Measurements from ENCODE around the gene RBFOX2. TPM values are rescaled to one million over a fixed set of nuclear protein-coding genes. Genes with fewer than 3 reads are reported as not detected.
A peak's percentile ranks its signal among the peaks of the same experiment; 100 is the strongest.

Gene RBFOX2
- total and polyA plus RNA-seq, 10 donors: 2.6 to 39.6 (median 31.8) TPM

DNA sequence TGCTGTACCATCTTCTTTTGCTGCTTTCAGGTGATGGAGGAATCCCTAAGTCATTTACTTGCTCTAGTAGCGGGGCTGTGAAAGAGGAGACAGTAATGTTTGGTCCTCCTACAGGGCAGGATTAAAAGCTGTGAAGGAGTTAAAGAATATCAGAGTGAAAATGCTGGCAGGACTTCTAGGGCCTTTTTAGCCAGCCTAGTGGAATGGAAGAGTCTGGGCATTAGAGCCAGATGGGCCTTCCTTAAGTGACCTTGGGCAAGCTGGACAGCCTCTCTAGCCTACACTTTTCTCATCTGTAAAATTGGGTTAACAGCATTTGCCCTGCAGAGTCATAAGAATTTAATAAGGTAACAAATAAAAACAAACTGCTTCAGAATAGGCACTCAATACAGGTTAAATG, 114.7 kb downstream of the RBFOX2 start:
- TF ChIP-seq POLR2AphosphoS5 (IDR thresholded peaks at IDR 0.05) (no peak), POLR2A (IDR thresholded peaks at IDR 0.05) (no peak), CTCF (IDR thresholded peaks at IDR 0.05 in 8 of 11, conservative IDR thresholded peaks at IDR 0.05 in 3 of 11) (no peak)
- intact Hi-C loops (cut with DNase I; ENCODE audit: low total_unique reads): no loop called here
- Histone ChIP-seq H3K4me1 (peaks cover 11 to 46% (median 30%) of the 10 kb centered on the region in 6 donors), H3K36me3 (no peaks in the 10 kb centered on the region), H3K4me3 (peak overlapping the region in 1 of 8 donors; percentile 25), H3K27ac (peak overlapping the region in 7 of 8 donors; percentile 43 to 77 (median 66)), H3K27me3 (replicated peaks in 1 of 7) (peaks cover 0 to 14% (median 0%) of the 10 kb centered on the region in 7 donors), H3K9me3 (no peaks in the 10 kb centered on the region)
- WGBS, 5 donors: 87 to 97% (median 92%) methylated on average over 1 of the region's 1 CpG
- no peak for DNase-seq

DNA sequence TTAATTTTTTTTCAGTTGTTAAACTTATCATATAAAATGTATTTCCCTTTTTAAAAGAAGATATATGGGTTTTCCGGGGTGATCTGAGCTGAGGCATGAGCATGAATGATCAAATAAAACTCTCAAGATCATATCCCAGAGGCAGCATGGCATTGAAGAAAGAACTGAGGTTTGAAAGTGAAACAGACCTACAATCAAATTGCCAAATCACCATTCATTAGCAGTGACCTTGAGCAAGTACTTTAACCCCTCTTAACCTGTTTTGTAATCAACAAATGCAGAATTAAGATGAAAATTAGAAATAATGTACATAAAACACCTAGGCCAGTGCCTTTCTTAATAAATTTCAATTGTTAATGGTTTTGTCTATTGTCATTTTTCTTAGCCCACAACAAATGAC, 116.0 kb downstream of the RBFOX2 start:
- Histone ChIP-seq H3K27me3 (replicated peaks in 1 of 7) (peaks cover 0 to 14% (median 0%) of the 10 kb centered on the region in 7 donors), H3K9me3 (no peaks in the 10 kb centered on the region), H3K36me3 (no peaks in the 10 kb centered on the region), H3K27ac (peak overlapping the region in 1 of 8 donors; percentile 25), H3K4me3 (no peak overlapping the region), H3K4me1 (peaks cover 11 to 46% (median 30%) of the 10 kb centered on the region in 6 donors)
- intact Hi-C loops (cut with DNase I; ENCODE audit: low total_unique reads): no loop called here
- no peak for DNase-seq
- TF ChIP-seq POLR2A (IDR thresholded peaks at IDR 0.05): no peak
- TF ChIP-seq CTCF (IDR thresholded peaks at IDR 0.05 in 8 of 11, conservative IDR thresholded peaks at IDR 0.05 in 3 of 11): no peak
- no peak for TF ChIP-seq POLR2AphosphoS5 (IDR thresholded peaks at IDR 0.05)
- 9 to 22% (median 16%) methylated on average over 1 of the region's 1 CpG for WGBS, 5 donors

GRCh38 chr22:35911877-35912276, 116.7 kb downstream of the RBFOX2 start:
- intact Hi-C loops (cut with DNase I; ENCODE audit: low total_unique reads): no loop called here
- H3K4me3 ChIP-seq: no peak overlapping the region
- 72 to 88% (median 86%) methylated on average over 2 of the region's 2 CpGs for WGBS, 5 donors
- H3K9me3 ChIP-seq: no peaks in the 10 kb centered on the region
- peaks cover 11 to 46% (median 30%) of the 10 kb centered on the region in 6 donors for H3K4me1 ChIP-seq
- TF ChIP-seq POLR2AphosphoS5 (IDR thresholded peaks at IDR 0.05): no peak
- no peak for TF ChIP-seq CTCF (IDR thresholded peaks at IDR 0.05 in 8 of 11, conservative IDR thresholded peaks at IDR 0.05 in 3 of 11)
- TF ChIP-seq POLR2A (IDR thresholded peaks at IDR 0.05): no peak
- DNase-seq: no peak
- peaks cover 0 to 14% (median 0%) of the 10 kb centered on the region in 7 donors for H3K27me3 ChIP-seq (replicated peaks in 1 of 7)
- no peak overlapping the region for H3K27ac ChIP-seq
- no peaks in the 10 kb centered on the region for H3K36me3 ChIP-seq

DNA sequence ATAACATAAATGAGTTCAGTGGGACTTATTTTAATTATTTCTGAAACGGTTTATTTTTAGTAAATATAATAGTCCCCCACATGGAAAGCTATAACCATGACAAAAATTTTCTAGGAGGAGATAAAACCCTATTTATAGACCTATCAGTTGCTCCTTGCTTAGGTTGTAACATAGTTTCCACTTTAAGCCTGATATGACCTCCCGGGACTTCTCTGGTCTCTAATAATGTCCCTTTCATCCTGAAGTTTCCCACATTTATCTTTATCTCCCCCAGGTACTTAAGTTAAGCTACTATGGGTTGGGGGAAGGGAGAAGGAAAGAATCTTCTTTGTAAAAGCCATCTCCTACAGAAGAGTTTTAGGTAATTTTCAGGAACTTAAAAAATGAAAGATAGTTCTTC, 117.7 kb downstream of the RBFOX2 start:
- H3K36me3 ChIP-seq: no peaks in the 10 kb centered on the region
- 56 to 79% (median 75%) methylated on average over 2 of the region's 2 CpGs for WGBS, 5 donors
- intact Hi-C loops (cut with DNase I; ENCODE audit: low total_unique reads): no loop called here
- H3K4me1 ChIP-seq: peaks cover 10 to 38% (median 28%) of the 10 kb centered on the region in 6 donors
- no peak for DNase-seq
- no peak overlapping the region for H3K27ac ChIP-seq
- H3K27me3 ChIP-seq (replicated peaks in 1 of 7): peaks cover 0 to 14% (median 0%) of the 10 kb centered on the region in 7 donors
- no peak overlapping the region for H3K4me3 ChIP-seq
- TF ChIP-seq POLR2AphosphoS5 (IDR thresholded peaks at IDR 0.05) (no peak), CTCF (IDR thresholded peaks at IDR 0.05 in 8 of 11, conservative IDR thresholded peaks at IDR 0.05 in 3 of 11) (no peak), POLR2A (IDR thresholded peaks at IDR 0.05) (no peak)
- H3K9me3 ChIP-seq: no peaks in the 10 kb centered on the region
